IMR-90 (cell line): Measurements from ENCODE around the gene TRIO.

Experiments used
- MAFK ChIP-seq: IDR thresholded peaks from 2 replicates; pipeline ENCODE4 v1.6.1; 2012; ENCODE audit warnings: low read depth, low read length, improper control_type of control experiment
- RFX5 ChIP-seq: IDR thresholded peaks from 2 replicates; pipeline ENCODE4 v1.8.0; 2012; ENCODE audit warnings: low read depth, mild to moderate bottlenecking, low read length, moderate library complexity
- SMC3 ChIP-seq: fragments of 150-350 bp; IDR thresholded peaks from 2 replicates; pipeline ENCODE4 v1.6.1; 2016; ENCODE audit warnings: low read depth, mild to moderate bottlenecking, antibody characterized with exemption, low read length, moderate library complexity

DNA sequence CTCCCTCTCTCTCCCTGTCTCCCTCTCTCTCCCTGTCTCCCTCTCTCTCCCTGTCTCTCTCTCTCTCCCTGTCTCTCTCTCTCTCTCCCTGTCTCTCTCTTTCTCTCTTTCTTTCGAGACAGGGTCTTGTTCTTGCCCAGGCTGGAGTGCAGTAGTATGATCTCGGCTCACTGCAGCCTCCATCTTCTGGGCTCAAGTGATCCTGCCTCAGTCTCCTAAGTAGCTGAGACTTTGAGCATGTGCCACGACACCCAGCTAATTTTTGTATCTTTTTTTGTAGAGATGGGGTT, 14.3 kb downstream of the TRIO start:
- TF ChIP-seq MAFK = no peak
- TF ChIP-seq SMC3 = no peak
- TF ChIP-seq RFX5 = no peak
